ENCODE data around the gene ARMC10.
A peak's percentile ranks its signal among the peaks of the same experiment; 100 is the strongest.

Gene ARMC10

GRCh38 chr7:103121641-103122040, 46.7 kb downstream of the ARMC10 start:
- TF ChIP-seq CTCF (conservative IDR thresholded peaks at IDR 0.05; ENCODE audit: low read depth), result no peak
- H3K27ac ChIP-seq, result no peak overlapping the region
- ChIA-PET CTCF (no interaction called here), POLR2A (ENCODE audit: low non-redundant PET) (no interaction called here)
- no peak for DNase-seq (ENCODE audit: low spot score)

GRCh38 chr7:103123529-103123928, 48.6 kb downstream of the ARMC10 start:
- no peak for DNase-seq (ENCODE audit: low spot score)
- ChIA-PET CTCF (no interaction called here), POLR2A (ENCODE audit: low non-redundant PET) (no interaction called here)
- TF ChIP-seq CTCF (conservative IDR thresholded peaks at IDR 0.05; ENCODE audit: low read depth), result no peak
- H3K27ac ChIP-seq, result no peak overlapping the region

GRCh38 chr7:103124429-103124979, 49.6 kb downstream of the ARMC10 start:
- POLR2A ChIA-PET (ENCODE audit: low non-redundant PET), result no interaction called here
- no peak overlapping the region for H3K27ac ChIP-seq
- no peak for DNase-seq (ENCODE audit: low spot score)
- CTCF ChIA-PET, result no interaction called here
- no peak for TF ChIP-seq CTCF (conservative IDR thresholded peaks at IDR 0.05; ENCODE audit: low read depth)

- H3K27ac ChIP-seq, result no peak overlapping the region
- no peak for DNase-seq (ENCODE audit: low spot score)
- TF ChIP-seq CTCF (conservative IDR thresholded peaks at IDR 0.05; ENCODE audit: low read depth), result no peak
- POLR2A ChIA-PET (ENCODE audit: low non-redundant PET), result no interaction called here
- CTCF ChIA-PET, result no interaction called here
These were observed 52.1 kb downstream of the ARMC10 start for GRCh38 chr7:103127006-103127405.

GRCh38 chr7:103129702-103130549, 55.0 kb downstream of the ARMC10 start:
- POLR2A ChIA-PET (ENCODE audit: low non-redundant PET), result no interaction called here
- no peak for DNase-seq (ENCODE audit: low spot score)
- TF ChIP-seq CTCF (conservative IDR thresholded peaks at IDR 0.05; ENCODE audit: low read depth), result no peak
- CTCF ChIA-PET, result no interaction called here
- H3K27ac ChIP-seq, result no peak overlapping the region

- peak overlapping the region; percentile 27 for H3K27ac ChIP-seq
- CTCF ChIA-PET, result interaction anchor here (0.7 kb wide), 1 partner anchor 1945 kb away, joined by 3 read pairs; no protein-coding TSS in a partner anchor
- POLR2A ChIA-PET (ENCODE audit: low non-redundant PET), result no interaction called here
- DNase-seq (ENCODE audit: low spot score), result no peak
- no peak for TF ChIP-seq CTCF (conservative IDR thresholded peaks at IDR 0.05; ENCODE audit: low read depth)
These were observed 56.1 kb downstream of the ARMC10 start for GRCh38 chr7:103130901-103131624.

Measured in RWPE1 (cell line).